GM12878 (cell line): ENCODE results near the gene MTRF1. TPM values are rescaled to one million over a fixed set of nuclear protein-coding genes. Genes with fewer than 3 reads are reported as not detected.

Experiments
- ATAC-seq: fragments of 200-7000 bp; cut with Tn5 transposase; 3 replicates; pipeline ENCODE4 v1.9.1; 2020; ENCODE audit warnings: mild to moderate bottlenecking, moderate library complexity
- BruUV-seq: library from RNA; stranded (reverse); fragments of 400-500 nt; replicated peaks from 2 replicates; lab custom pipeline; 2021; lab: Mats Ljungman, UMichigan
- CTCF ChIA-PET: fragments of 300-600 bp; sonication (Branson Sonifier 250); formaldehyde crosslinking; extraction: SDS; loops from one replicate; lab custom pipeline; 2021; ENCODE audit warnings: inconsistent platforms; lab: Yijun Ruan, JAX
- POLR2A ChIA-PET: fragments of 350-600 bp; formaldehyde crosslinking; extraction: SDS; loops from one replicate; lab custom pipeline; 2021; ENCODE audit warnings: inconsistent platforms; lab: Charles Lee
- RAD21 ChIA-PET: fragments of 300-600 bp; sonication (Branson Sonifier 250); formaldehyde crosslinking; loops from one replicate; lab custom pipeline; 2023; ENCODE audit warnings: antibody characterized with exemption; ENCODE audit not compliant: unreplicated experiment; lab: Charles Lee
- SMC1A ChIA-PET: fragments of 300-600 bp; sonication (Branson Sonifier 250); formaldehyde crosslinking; loops from one replicate; lab custom pipeline; 2023; ENCODE audit not compliant: unreplicated experiment, uncharacterized antibody; lab: Charles Lee
- DNase-seq: peaks from one replicate; pipeline ENCODE4 v3.0.0-alpha.2; 2011; ENCODE audit warnings: low read depth, low spot score
- FAIRE-seq: peaks from 3 replicates; lab custom pipeline; 2011; peaks lifted over from hg19 to GRCh38; lab: Jason Lieb, UNC
- H2AFZ ChIP-seq: 2 replicates; pipeline ENCODE4 v1.6.0; 2011; ENCODE audit warnings: low read depth, low read length, control low read depth; ENCODE audit not compliant: control insufficient read depth
- H3K27ac ChIP-seq: 2 replicates; pipeline ENCODE4 v1.5.1; 2011; ENCODE audit warnings: control low read depth; ENCODE audit not compliant: control insufficient read depth, insufficient read depth
- H3K27me3 ChIP-seq, 2 experiments: replicated peaks in 1 of 2; 2 replicates each; pipeline versions ENCODE4 v1.6.0 to v1.6.1; 2011; ENCODE audit warnings: low read length in 1 of 2; ENCODE audit not compliant: control insufficient read depth in 2 of 2, insufficient read depth in 2 of 2
- H3K36me3 ChIP-seq, 2 experiments: 2 replicates each; pipeline ENCODE4 v1.5.1; 2011; ENCODE audit warnings: low read length in 1 of 2; ENCODE audit not compliant: control insufficient read depth in 2 of 2, insufficient read depth in 2 of 2
- H3K4me1 ChIP-seq: 2 replicates; pipeline ENCODE4 v1.6.1; 2011; ENCODE audit warnings: mild to moderate bottlenecking, low read length, moderate library complexity, mixed read lengths; ENCODE audit not compliant: control insufficient read depth, insufficient read depth
- H3K4me2 ChIP-seq: 2 replicates; pipeline ENCODE4 v1.6.0; 2011; ENCODE audit warnings: control low read depth; ENCODE audit not compliant: control insufficient read depth, insufficient read depth
- H3K4me3 ChIP-seq: fragments of 200-600 bp; sonication (generic); 2 replicates; pipeline ENCODE4 v1.5.1; 2016
- H3K79me2 ChIP-seq: 2 replicates; pipeline ENCODE4 v1.6.0; 2011; ENCODE audit warnings: low read length; ENCODE audit not compliant: control insufficient read depth, insufficient read depth
- H3K9ac ChIP-seq: 2 replicates; pipeline ENCODE4 v1.8.0; 2011; ENCODE audit warnings: low read length, control low read depth, mixed read lengths; ENCODE audit not compliant: control insufficient read depth, insufficient read depth
- H3K9me3 ChIP-seq: replicated peaks from 3 replicates; pipeline ENCODE4 v1.5.1; 2011; ENCODE audit warnings: mild to moderate bottlenecking, low read length; ENCODE audit not compliant: control insufficient read depth, insufficient read depth
- H4K20me1 ChIP-seq: 2 replicates; pipeline ENCODE4 v1.6.0; 2011; ENCODE audit not compliant: control insufficient read depth, insufficient read depth
- BRCA1 ChIP-seq: IDR thresholded peaks from 2 replicates; pipeline ENCODE4 v1.6.1; 2011; ENCODE audit warnings: low read depth, low read length, improper control_type of control experiment
- CBX5 ChIP-seq: sonication (generic); IDR thresholded peaks from 2 replicates; pipeline ENCODE4 v1.6.1; 2016; ENCODE audit warnings: low read depth, moderate library complexity, mild to moderate bottlenecking, inconsistent platforms
- CHD1 ChIP-seq: IDR thresholded peaks from 2 replicates; pipeline ENCODE4 v1.6.1; 2012; ENCODE audit warnings: low read depth, low read length, improper control_type of control experiment
- CHD4 ChIP-seq: fragments of 200-600 bp; sonication (generic); IDR thresholded peaks from 2 replicates; pipeline ENCODE4 v1.6.1; 2016; ENCODE audit warnings: mild to moderate bottlenecking
- ESRRA ChIP-seq: IDR thresholded peaks from 2 replicates; pipeline ENCODE4 v1.6.1; 2012; ENCODE audit warnings: mild to moderate bottlenecking, low read length, improper control_type of control experiment
- FOS ChIP-seq: IDR thresholded peaks from 3 replicates; pipeline ENCODE4 v1.6.1; 2011; ENCODE audit warnings: borderline replicate concordance; ENCODE audit not compliant: insufficient read length; ENCODE audit errors: extremely low read depth
- HDGF ChIP-seq: fragments of 450-650 bp; IDR thresholded peaks from 2 replicates; pipeline ENCODE4 v1.6.1; 2016; ENCODE audit warnings: antibody characterized with exemption
- SIN3A ChIP-seq: IDR thresholded peaks from 2 replicates; pipeline ENCODE4 v1.6.1; 2012; ENCODE audit warnings: low read depth, low read length, improper control_type of control experiment
- SPI1 ChIP-seq: IDR thresholded peaks from 2 replicates; pipeline ENCODE4 v1.6.1; 2011; ENCODE audit warnings: low read depth, mild to moderate bottlenecking, low read length, moderate library complexity, borderline replicate concordance; ENCODE audit not compliant: insufficient read depth
- ZBED1 ChIP-seq: IDR thresholded peaks from 2 replicates; pipeline ENCODE4 v1.6.1; 2016; ENCODE audit warnings: borderline replicate concordance
- WGBS: methylation state at CpG from one replicate; pipeline ENCODE4 v1.1.6; 2016; ENCODE audit warnings: low lambda C conversion rate; ENCODE audit not compliant: insufficient replicate concordance, insufficient coverage; ENCODE audit errors: missing lambda C conversion rate; 5-methylcytosine and 5-hydroxymethylcytosine counted together
- in situ Hi-C: fragments of 300-500 bp; cut with MboI; formaldehyde crosslinking; loops from 9 replicates; pipeline ENCODE4 v1.14.3; 2018; ENCODE audit warnings: mixed read lengths
- intact Hi-C: fragments of 100-400 bp; cut with micrococcal nuclease; formaldehyde crosslinking; loops from one replicate; pipeline ENCODE4 v1.14.2; 2022; ENCODE audit not compliant: unreplicated experiment
- polyA plus RNA-seq, 11 experiments: library from polyadenylated mRNA; depleted of rRNA in 4 of 11; unstranded in 6 of 11; stranded (reverse) in 5 of 11; fragments of >200 nt; fragmentation: Nextera tagmentation in 4 of 11; fragmentation: Illumina TruSeq in 1 of 11; extraction: Ambion mirVana in 4 of 11; extraction: Trizol in 1 of 11; gene quantifications; 1 replicate in 1 of 11; 2 replicates in 10 of 11; pipeline versions ENCODE4 v1.2.1 to v1.2.3, GENCODE V29; 2011 to 2016; ENCODE audit warnings: inconsistent platforms in 2 of 11, missing spikeins in 2 of 11, low read depth in 1 of 11
- total RNA-seq, 4 experiments: library from RNA; depleted of rRNA in 3 of 4; stranded (reverse); fragments of >200 nt in 3 of 4; fragmentation: Illumina TruSeq in 1 of 4; extraction: Trizol in 1 of 4; gene quantifications; 2 replicates each; pipeline versions ENCODE4 v1.2.1 to v1.2.3, GENCODE V29; 2013 to 2021
- TF ChIP-seq, protein P1 (sequence below): fragments of 450-650 bp; IDR thresholded peaks from 2 replicates; pipeline ENCODE4 v1.6.1; 2018; ENCODE audit warnings: mild to moderate bottlenecking, low read depth, moderate library complexity; ENCODE audit not compliant: partially characterized antibody
- TF ChIP-seq, protein P2 (sequence below): IDR thresholded peaks from 2 replicates; pipeline ENCODE4 v1.6.1; 2012; ENCODE audit warnings: mild to moderate bottlenecking, low read depth, low read length
- TF ChIP-seq, protein P3 (sequence below): IDR thresholded peaks from 2 replicates; pipeline ENCODE4 v1.6.1; 2012; ENCODE audit warnings: low read depth, low read length, improper control_type of control experiment

The MTRF1 gene
- total and polyA plus RNA-seq, 10 of the 15 experiments (the other 5 are each of a cell fraction or from before 2014, with no cell fraction given): 12.1 to 33.7 (median 20.6) TPM

DNA sequence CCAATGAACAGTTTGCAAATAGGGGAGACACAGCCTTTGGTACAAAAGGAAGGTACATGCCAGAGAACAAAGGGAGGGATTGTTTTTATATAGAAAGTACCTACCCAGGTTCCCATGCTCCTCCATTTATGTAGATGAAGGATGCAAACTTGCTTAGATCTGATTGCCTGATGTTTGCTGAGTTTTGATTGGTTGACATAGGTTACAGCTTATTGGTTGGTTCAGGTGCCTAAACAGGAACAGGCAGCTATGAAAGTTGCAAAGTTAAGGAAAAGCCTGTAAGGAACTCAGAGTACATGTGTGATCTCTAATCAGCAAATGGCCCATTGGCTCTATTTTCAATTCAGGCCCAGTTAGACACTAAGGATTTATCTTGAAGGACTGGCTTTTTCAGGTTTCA, 41.2 kb upstream of the MTRF1 start (continued):
- TF ChIP-seq CHD1 (no peak), SPI1 (no peak), HDGF (no peak)

DNA sequence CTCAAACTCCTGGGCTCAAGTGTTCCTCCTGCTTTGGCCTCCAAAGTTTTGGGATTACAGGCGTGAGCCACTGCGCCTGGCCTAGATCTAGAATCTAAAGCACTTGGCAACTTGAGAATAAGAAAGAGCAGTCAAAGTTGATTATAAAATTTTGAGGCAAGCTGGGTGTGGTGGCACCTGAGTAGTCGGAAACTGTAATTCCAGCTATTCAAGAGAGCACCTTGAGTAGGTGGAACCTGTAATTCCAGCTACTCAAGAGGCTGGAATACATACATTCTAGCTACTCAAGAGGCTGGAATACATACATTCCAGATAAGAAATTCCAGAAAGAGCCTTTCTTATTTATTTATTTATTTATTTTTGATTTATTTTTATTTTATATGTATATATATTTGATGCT, 39.4 kb upstream of the MTRF1 start:
- ATAC-seq (no peak), DNase-seq (no peak), FAIRE-seq (no peak)
- in situ Hi-C loops (no loop called here), intact Hi-C loops (no loop called here)
- H3K9ac ChIP-seq: no peak overlapping the region
- H4K20me1 ChIP-seq: no peaks in the 10 kb centered on the region
- H3K27ac ChIP-seq: no peak overlapping the region
- ChIA-PET POLR2A (no interaction called here), RAD21 (no interaction called here), SMC1A (no interaction called here), CTCF (no interaction called here)
- no peak overlapping the region for H2AFZ ChIP-seq
- H3K4me1 ChIP-seq: no peaks in the 10 kb centered on the region
- no peak overlapping the region for H3K4me3 ChIP-seq
- no TSS peak for BruUV-seq
- 81% methylated on average over 3 of the region's 3 CpGs for WGBS
- TF ChIP-seq CBX5 (no peak), BRCA1 (no peak), SIN3A (no peak), ESRRA (no peak), CHD4 (no peak), ZBED1 (no peak), FOS (no peak)
- TF ChIP-seq, protein P1, sequence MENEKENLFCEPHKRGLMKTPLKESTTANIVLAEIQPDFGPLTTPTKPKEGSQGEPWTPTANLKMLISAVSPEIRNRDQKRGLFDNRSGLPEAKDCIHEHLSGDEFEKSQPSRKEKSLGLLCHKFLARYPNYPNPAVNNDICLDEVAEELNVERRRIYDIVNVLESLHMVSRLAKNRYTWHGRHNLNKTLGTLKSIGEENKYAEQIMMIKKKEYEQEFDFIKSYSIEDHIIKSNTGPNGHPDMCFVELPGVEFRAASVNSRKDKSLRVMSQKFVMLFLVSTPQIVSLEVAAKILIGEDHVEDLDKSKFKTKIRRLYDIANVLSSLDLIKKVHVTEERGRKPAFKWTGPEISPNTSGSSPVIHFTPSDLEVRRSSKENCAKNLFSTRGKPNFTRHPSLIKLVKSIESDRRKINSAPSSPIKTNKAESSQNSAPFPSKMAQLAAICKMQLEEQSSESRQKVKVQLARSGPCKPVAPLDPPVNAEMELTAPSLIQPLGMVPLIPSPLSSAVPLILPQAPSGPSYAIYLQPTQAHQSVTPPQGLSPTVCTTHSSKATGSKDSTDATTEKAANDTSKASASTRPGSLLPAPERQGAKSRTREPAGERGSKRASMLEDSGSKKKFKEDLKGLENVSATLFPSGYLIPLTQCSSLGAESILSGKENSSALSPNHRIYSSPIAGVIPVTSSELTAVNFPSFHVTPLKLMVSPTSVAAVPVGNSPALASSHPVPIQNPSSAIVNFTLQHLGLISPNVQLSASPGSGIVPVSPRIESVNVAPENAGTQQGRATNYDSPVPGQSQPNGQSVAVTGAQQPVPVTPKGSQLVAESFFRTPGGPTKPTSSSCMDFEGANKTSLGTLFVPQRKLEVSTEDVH: no peak
- TF ChIP-seq, protein P2, sequence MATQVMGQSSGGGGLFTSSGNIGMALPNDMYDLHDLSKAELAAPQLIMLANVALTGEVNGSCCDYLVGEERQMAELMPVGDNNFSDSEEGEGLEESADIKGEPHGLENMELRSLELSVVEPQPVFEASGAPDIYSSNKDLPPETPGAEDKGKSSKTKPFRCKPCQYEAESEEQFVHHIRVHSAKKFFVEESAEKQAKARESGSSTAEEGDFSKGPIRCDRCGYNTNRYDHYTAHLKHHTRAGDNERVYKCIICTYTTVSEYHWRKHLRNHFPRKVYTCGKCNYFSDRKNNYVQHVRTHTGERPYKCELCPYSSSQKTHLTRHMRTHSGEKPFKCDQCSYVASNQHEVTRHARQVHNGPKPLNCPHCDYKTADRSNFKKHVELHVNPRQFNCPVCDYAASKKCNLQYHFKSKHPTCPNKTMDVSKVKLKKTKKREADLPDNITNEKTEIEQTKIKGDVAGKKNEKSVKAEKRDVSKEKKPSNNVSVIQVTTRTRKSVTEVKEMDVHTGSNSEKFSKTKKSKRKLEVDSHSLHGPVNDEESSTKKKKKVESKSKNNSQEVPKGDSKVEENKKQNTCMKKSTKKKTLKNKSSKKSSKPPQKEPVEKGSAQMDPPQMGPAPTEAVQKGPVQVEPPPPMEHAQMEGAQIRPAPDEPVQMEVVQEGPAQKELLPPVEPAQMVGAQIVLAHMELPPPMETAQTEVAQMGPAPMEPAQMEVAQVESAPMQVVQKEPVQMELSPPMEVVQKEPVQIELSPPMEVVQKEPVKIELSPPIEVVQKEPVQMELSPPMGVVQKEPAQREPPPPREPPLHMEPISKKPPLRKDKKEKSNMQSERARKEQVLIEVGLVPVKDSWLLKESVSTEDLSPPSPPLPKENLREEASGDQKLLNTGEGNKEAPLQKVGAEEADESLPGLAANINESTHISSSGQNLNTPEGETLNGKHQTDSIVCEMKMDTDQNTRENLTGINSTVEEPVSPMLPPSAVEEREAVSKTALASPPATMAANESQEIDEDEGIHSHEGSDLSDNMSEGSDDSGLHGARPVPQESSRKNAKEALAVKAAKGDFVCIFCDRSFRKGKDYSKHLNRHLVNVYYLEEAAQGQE: no peak
- TF ChIP-seq, protein P3, sequence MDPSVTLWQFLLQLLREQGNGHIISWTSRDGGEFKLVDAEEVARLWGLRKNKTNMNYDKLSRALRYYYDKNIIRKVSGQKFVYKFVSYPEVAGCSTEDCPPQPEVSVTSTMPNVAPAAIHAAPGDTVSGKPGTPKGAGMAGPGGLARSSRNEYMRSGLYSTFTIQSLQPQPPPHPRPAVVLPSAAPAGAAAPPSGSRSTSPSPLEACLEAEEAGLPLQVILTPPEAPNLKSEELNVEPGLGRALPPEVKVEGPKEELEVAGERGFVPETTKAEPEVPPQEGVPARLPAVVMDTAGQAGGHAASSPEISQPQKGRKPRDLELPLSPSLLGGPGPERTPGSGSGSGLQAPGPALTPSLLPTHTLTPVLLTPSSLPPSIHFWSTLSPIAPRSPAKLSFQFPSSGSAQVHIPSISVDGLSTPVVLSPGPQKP: no peak
- no peaks in the 10 kb centered on the region for H3K36me3 ChIP-seq
- no peaks in the 10 kb centered on the region for H3K27me3 ChIP-seq
- H3K4me2 ChIP-seq: no peak overlapping the region
- no peaks in the 10 kb centered on the region for H3K79me2 ChIP-seq
- H3K9me3 ChIP-seq: no peaks in the 10 kb centered on the region
